K562 (cell line): ENCODE results near the gene SLC5A10.

Experiments used
- ELF1 ChIP-seq: fragments of 200-800 bp; sonication (Bioruptor generic); IDR thresholded peaks from 2 replicates; pipeline ENCODE4 v1.6.1; 2016; ENCODE audit warnings: missing genetic modification characterization, missing compliant biosample characterization
- ESRRA ChIP-seq: fragments of 450-650 bp; IDR thresholded peaks from 2 replicates; pipeline ENCODE4 v1.6.1; 2014; ENCODE audit warnings: low read depth, mild to moderate bottlenecking, moderate library complexity, borderline replicate concordance
- IRF2 ChIP-seq: sonication (generic); formaldehyde crosslinking; IDR thresholded peaks from 2 replicates; pipeline ENCODE4 v1.8.1; 2022; ENCODE audit warnings: mild to moderate bottlenecking, missing genetic modification reagents
- NR3C1 ChIP-seq: sonication (generic); formaldehyde crosslinking; IDR thresholded peaks from 2 replicates; pipeline ENCODE4 v1.8.1; 2022; ENCODE audit warnings: missing genetic modification reagents
- POLR2AphosphoS5 ChIP-seq: IDR thresholded peaks from 2 replicates; pipeline ENCODE4 v1.6.1; 2011; ENCODE audit warnings: mild to moderate bottlenecking, low read depth, low read length, moderate library complexity; ENCODE audit not compliant: control insufficient read depth, insufficient read depth
- POLR3A ChIP-seq: IDR thresholded peaks from 2 replicates; pipeline ENCODE4 v1.6.1; 2011; ENCODE audit warnings: borderline replicate concordance, mild to moderate bottlenecking, moderate library complexity; ENCODE audit not compliant: insufficient read length, insufficient read depth; ENCODE audit errors: extremely low read depth
- RAD21 ChIP-seq, 2 experiments: fragments of 250-450 bp in 1 of 2; fragments of 450-650 bp in 1 of 2; sonication (Bioruptor Pico) in 1 of 2; formaldehyde crosslinking in 1 of 2; IDR thresholded peaks in 1 of 2; conservative IDR thresholded peaks in 1 of 2; 2 replicates each; pipeline versions ENCODE4 v1.4.0 to v1.8.0; 2020 to 2022; ENCODE audit warnings: mild to moderate bottlenecking in 2 of 2, moderate library complexity in 1 of 2
- RNF2 ChIP-seq: sonication (generic); IDR thresholded peaks from 2 replicates; pipeline ENCODE4 v1.6.1; 2016
- SREBF2 ChIP-seq: sonication (generic); formaldehyde crosslinking; IDR thresholded peaks from 2 replicates; pipeline ENCODE4 v1.4.0; 2020; ENCODE audit warnings: mild to moderate bottlenecking, missing genetic modification reagents
- ZNF146 ChIP-seq: IDR thresholded peaks from one replicate; pipeline ENCODE4 v1.6.1; 2018; ENCODE audit warnings: missing compliant biosample characterization; ENCODE audit not compliant: unreplicated experiment
- TF ChIP-seq, protein P1 (sequence below), 2 experiments: fragments of 450-650 bp; IDR thresholded peaks; 2 replicates each; pipeline ENCODE4 v1.6.1; 2016; ENCODE audit warnings: mild to moderate bottlenecking in 2 of 2, borderline replicate concordance in 1 of 2, low read depth in 1 of 2, moderate library complexity in 1 of 2
- TF ChIP-seq, protein P2 (sequence below): fragments of 450-650 bp; conservative IDR thresholded peaks from 2 replicates; pipeline ENCODE4 v1.6.1; 2016; ENCODE audit warnings: missing genetic modification characterization, low read depth, mild to moderate bottlenecking, missing compliant biosample characterization, moderate library complexity
- TF ChIP-seq, protein P3 (sequence below): fragments of 200-800 bp; sonication (Bioruptor generic); IDR thresholded peaks from 2 replicates; pipeline ENCODE4 v1.6.1; 2016; ENCODE audit warnings: missing genetic modification characterization, missing compliant biosample characterization
- TF ChIP-seq, protein P4 (sequence below): fragments of 250-450 bp; sonication (Bioruptor Pico); IDR thresholded peaks from 2 replicates; pipeline ENCODE4 v1.5.0; 2020; ENCODE audit warnings: mild to moderate bottlenecking, borderline replicate concordance

DNA sequence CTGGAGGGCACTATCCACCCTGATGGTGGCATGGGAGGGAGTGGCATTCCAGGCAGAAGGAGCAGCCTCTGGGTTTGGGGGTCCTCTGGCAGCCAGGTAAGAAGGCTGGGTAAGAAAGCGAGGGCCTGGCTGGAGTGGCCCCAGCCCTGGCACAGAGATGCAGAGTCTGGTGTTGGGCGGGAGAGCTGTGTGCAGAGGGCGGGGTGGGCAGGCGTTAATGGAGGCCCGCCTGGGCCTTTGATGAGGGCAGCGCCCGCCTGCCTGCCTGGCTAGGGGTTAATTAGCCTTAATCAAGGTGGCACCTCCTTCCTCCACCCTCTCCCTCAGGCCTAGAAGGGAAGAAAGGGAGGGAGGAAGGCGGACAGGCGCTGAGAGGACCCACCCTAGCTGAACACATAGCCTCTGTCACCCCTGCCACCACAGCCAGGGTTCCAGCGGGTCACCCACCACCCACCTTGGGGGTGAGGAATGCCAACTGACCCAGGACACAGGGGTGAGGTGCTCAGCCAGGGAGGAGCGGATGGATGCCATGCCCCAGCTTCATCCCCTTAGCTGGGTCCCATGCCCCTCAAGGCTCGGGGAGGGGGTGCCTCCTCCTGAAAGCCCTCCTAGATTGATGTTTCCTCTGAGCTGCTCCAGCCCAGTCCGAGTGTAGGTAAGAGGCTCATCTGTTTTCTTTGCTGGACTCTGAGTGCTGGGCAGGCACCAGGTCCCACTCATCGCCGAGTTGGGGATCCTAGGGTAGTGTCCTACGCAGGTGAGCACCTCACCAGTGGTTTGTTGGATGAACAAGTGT lies 66.0 kb downstream of the SLC5A10 start:
- TF ChIP-seq, protein P1, sequence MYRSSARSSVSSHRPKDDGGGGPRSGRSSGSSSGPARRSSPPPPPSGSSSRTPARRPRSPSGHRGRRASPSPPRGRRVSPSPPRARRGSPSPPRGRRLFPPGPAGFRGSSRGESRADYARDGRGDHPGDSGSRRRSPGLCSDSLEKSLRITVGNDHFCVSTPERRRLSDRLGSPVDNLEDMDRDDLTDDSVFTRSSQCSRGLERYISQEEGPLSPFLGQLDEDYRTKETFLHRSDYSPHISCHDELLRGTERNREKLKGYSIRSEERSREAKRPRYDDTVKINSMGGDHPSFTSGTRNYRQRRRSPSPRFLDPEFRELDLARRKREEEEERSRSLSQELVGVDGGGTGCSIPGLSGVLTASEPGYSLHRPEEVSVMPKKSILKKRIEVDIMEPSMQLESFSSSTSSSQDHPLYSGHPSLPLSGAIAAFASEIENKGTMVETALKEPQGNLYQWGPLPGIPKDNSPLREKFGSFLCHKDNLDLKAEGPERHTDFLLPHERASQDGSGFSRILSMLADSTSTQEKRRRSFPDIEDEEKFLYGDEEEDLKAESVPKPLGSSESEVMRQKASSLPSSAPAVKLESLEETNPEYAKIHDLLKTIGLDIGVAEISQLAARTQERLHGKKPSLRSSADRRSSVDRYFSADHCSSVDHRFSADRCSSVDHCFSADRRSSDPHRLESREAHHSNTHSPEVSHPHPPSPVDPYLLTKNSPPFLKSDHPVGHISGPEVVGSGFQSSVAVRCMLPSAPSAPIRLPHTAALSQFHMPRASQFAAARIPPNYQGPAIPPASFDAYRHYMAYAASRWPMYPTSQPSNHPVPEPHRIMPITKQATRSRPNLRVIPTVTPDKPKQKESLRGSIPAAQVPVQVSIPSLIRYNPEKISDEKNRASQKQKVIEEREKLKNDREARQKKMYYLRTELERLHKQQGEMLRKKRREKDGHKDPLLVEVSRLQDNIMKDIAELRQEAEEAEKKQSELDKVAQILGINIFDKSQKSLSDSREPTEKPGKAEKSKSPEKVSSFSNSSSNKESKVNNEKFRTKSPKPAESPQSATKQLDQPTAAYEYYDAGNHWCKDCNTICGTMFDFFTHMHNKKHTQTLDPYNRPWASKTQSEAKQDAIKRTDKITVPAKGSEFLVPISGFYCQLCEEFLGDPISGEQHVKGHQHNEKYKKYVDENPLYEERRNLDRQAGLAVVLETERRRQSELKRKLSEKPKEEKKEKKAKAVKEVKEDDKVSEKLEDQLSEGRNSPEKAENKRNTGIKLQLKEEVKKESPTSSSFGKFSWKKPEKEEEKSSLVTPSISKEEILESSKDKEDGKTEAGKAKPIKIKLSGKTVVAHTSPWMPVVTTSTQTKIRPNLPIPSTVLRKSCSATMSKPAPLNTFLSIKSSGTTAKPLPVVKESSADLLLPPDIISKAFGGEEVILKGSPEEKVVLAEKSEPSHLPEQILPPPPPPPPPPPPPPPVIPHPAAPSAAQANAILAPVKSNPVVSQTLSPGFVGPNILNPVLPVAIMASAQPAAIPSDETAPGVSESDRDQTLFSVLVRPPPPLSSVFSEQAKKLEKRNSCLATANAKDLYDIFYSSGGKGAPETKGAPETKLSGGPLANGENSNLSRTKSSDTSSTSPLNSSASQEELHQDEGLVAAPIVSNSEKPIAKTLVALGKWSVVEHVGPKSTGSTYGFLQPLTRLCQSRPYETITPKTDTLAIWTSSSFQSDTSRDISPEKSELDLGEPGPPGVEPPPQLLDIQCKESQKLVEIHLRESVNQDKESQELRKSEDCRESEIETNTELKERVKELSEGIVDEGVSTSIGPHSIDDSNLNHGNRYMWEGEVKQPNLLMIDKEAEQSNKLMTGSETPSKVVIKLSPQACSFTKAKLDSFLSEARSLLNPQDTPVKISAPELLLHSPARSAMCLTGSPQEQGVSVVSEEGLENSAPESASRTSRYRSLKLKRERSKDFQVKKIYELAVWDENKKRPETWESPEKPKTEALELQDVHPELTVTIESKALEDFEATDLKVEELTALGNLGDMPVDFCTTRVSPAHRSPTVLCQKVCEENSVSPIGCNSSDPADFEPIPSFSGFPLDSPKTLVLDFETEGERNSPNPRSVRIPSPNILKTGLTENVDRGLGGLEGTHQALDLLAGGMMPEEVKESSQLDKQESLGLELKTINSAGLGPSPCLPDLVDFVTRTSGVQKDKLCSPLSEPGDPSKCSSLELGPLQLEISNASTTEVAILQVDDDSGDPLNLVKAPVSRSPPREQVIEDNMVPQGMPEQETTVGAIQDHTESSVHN (IDR thresholded peaks at IDR 0.05; ENCODE audit: borderline replicate concordance in 1 of 2, low read depth in 1 of 2): no peak
- TF ChIP-seq, protein P2, sequence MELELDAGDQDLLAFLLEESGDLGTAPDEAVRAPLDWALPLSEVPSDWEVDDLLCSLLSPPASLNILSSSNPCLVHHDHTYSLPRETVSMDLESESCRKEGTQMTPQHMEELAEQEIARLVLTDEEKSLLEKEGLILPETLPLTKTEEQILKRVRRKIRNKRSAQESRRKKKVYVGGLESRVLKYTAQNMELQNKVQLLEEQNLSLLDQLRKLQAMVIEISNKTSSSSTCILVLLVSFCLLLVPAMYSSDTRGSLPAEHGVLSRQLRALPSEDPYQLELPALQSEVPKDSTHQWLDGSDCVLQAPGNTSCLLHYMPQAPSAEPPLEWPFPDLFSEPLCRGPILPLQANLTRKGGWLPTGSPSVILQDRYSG (tag): no peak
- TF ChIP-seq ELF1 (tag) (no peak), NR3C1 (CRISPR knock-in tag) (no peak), SREBF2 (no peak), ESRRA (no peak), POLR3A (no peak), ZNF146 (CRISPR knock-in tag) (no peak), POLR2AphosphoS5 (no peak), RAD21 (CRISPR knock-in tag; conservative IDR thresholded peaks at IDR 0.05 in 1 of 2, IDR thresholded peaks at IDR 0.05 in 1 of 2) (no peak), IRF2 (CRISPR knock-in tag) (no peak), RNF2 (no peak)
- TF ChIP-seq, protein P3, sequence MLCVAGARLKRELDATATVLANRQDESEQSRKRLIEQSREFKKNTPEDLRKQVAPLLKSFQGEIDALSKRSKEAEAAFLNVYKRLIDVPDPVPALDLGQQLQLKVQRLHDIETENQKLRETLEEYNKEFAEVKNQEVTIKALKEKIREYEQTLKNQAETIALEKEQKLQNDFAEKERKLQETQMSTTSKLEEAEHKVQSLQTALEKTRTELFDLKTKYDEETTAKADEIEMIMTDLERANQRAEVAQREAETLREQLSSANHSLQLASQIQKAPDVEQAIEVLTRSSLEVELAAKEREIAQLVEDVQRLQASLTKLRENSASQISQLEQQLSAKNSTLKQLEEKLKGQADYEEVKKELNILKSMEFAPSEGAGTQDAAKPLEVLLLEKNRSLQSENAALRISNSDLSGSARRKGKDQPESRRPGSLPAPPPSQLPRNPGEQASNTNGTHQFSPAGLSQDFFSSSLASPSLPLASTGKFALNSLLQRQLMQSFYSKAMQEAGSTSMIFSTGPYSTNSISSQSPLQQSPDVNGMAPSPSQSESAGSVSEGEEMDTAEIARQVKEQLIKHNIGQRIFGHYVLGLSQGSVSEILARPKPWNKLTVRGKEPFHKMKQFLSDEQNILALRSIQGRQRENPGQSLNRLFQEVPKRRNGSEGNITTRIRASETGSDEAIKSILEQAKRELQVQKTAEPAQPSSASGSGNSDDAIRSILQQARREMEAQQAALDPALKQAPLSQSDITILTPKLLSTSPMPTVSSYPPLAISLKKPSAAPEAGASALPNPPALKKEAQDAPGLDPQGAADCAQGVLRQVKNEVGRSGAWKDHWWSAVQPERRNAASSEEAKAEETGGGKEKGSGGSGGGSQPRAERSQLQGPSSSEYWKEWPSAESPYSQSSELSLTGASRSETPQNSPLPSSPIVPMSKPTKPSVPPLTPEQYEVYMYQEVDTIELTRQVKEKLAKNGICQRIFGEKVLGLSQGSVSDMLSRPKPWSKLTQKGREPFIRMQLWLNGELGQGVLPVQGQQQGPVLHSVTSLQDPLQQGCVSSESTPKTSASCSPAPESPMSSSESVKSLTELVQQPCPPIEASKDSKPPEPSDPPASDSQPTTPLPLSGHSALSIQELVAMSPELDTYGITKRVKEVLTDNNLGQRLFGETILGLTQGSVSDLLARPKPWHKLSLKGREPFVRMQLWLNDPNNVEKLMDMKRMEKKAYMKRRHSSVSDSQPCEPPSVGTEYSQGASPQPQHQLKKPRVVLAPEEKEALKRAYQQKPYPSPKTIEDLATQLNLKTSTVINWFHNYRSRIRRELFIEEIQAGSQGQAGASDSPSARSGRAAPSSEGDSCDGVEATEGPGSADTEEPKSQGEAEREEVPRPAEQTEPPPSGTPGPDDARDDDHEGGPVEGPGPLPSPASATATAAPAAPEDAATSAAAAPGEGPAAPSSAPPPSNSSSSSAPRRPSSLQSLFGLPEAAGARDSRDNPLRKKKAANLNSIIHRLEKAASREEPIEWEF (CRISPR knock-in tag): no peak
- TF ChIP-seq, protein P4, sequence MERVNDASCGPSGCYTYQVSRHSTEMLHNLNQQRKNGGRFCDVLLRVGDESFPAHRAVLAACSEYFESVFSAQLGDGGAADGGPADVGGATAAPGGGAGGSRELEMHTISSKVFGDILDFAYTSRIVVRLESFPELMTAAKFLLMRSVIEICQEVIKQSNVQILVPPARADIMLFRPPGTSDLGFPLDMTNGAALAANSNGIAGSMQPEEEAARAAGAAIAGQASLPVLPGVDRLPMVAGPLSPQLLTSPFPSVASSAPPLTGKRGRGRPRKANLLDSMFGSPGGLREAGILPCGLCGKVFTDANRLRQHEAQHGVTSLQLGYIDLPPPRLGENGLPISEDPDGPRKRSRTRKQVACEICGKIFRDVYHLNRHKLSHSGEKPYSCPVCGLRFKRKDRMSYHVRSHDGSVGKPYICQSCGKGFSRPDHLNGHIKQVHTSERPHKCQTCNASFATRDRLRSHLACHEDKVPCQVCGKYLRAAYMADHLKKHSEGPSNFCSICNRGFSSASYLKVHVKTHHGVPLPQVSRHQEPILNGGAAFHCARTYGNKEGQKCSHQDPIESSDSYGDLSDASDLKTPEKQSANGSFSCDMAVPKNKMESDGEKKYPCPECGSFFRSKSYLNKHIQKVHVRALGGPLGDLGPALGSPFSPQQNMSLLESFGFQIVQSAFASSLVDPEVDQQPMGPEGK (CRISPR knock-in tag): no peak
